Measurements from ENCODE around the gene TSFM. TPM values are rescaled to one million over a fixed set of nuclear protein-coding genes. Genes with fewer than 3 reads are reported as not detected.
"Not testable (repeated sequence)": the region's sequence is repeated elsewhere in the genome, so short reads cannot be mapped to it uniquely, and the experiment has no call there.

Gene TSFM
- total RNA-seq, 4 donors from 2014 or later, result 1.4 to 23.2 (median 18.9) TPM

GRCh38 chr12:57772429-57773322 lies 9.9 kb upstream of the TSFM start, which contains the start of gene EEF1AKMT3:
Gene EEF1AKMT3 (plus strand): TSS chr12:57772614. CDS start chr12:57772725, 111 bp downstream.
- Histone ChIP-seq H3K27me3 (no peaks in the 10 kb centered on the region), H3K9me3 (no peaks in the 10 kb centered on the region), H3K4me1 (peaks cover 9 to 23% (median 17%) of the 10 kb centered on the region in 4 donors), H3K27ac (peak within 1 kb of the TSS; percentile 92 to 98 (median 94)), H3K36me3 (no peaks in the 10 kb centered on the region), H3K4me3 (peak within 1 kb of the TSS; percentile 62 to 95 (median 75))
- TF ChIP-seq, protein P1, sequence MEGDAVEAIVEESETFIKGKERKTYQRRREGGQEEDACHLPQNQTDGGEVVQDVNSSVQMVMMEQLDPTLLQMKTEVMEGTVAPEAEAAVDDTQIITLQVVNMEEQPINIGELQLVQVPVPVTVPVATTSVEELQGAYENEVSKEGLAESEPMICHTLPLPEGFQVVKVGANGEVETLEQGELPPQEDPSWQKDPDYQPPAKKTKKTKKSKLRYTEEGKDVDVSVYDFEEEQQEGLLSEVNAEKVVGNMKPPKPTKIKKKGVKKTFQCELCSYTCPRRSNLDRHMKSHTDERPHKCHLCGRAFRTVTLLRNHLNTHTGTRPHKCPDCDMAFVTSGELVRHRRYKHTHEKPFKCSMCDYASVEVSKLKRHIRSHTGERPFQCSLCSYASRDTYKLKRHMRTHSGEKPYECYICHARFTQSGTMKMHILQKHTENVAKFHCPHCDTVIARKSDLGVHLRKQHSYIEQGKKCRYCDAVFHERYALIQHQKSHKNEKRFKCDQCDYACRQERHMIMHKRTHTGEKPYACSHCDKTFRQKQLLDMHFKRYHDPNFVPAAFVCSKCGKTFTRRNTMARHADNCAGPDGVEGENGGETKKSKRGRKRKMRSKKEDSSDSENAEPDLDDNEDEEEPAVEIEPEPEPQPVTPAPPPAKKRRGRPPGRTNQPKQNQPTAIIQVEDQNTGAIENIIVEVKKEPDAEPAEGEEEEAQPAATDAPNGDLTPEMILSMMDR (IDR thresholded peaks at IDR 0.05), result peak in 1 of 5 experiments; percentile 9
- TF ChIP-seq EP300 (IDR thresholded peaks at IDR 0.05; ENCODE audit: low read depth), result no peak
- intact Hi-C loops (cut with DNase I; ENCODE audit: low total_unique reads) (no loop called here), in situ Hi-C loops (cut with MboI; ENCODE audit: low pct_ligation_motif_present in 1 of 4, low pct_unique_long_range_greater_than_20kb in 1 of 4, low sequenced_read_pairs in 3 of 4) (no loop called here)
- peak; percentile 75 for DNase-seq
- WGBS, 2 donors (ENCODE audit: low coverage in 1 of 2), result 2 to 30% methylated on average over 4 to 63 of the region's 67 CpGs

DNA sequence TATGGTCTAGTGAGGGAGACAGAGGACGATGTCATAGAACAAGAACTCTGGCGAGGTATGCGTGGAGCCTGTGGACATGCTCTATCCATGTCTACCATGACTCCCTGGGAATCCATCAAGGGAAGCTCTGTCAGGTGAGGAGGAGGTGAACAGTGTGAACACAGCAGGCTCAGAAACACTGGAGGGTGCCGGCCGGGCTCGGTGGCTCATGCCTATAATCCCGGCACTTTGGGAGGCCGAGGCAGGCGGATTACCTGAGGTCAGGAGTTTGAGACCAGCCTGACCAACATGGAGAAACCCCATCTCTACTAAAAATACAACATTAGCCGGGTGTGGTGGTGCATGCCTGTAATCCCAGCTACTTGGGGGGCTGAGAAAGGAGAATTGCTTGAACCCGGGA lies 8.0 kb upstream of the TSFM start:
- H3K36me3 ChIP-seq; H3K27ac ChIP-seq; in situ Hi-C loops (cut with MboI; ENCODE audit: low pct_ligation_motif_present in 1 of 4, low pct_unique_long_range_greater_than_20kb in 1 of 4, low sequenced_read_pairs in 3 of 4); DNase-seq; intact Hi-C loops (cut with DNase I; ENCODE audit: low total_unique reads); H3K27me3 ChIP-seq; H3K9me3 ChIP-seq; H3K4me3 ChIP-seq: not testable (repeated sequence)
- peaks cover 9 to 23% (median 17%) of the 10 kb centered on the region in 4 donors for H3K4me1 ChIP-seq
- WGBS, 2 donors (ENCODE audit: low coverage in 1 of 2), result 94 to 95% methylated on average over 10 to 11 of the region's 11 CpGs

DNA sequence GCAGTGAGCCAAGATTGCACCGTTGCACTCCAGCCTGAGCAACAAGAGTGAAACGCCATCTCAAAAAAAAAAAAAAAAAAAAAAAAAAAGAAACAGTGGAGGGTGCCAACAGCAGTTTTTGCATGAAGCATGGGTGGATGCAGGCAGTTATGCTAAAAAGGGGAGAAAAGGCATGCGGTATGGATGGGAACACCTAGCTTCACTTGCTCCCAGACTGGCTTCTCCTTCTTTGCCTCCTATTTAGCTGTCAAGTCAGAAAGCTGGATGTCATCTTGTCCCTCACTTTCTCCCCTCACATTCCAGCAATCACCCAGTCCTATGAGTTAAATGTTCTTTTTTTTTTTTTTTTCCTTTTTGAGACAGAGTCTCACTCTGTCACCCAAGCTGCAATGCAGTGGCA lies 7.5 kb upstream of the TSFM start:
- no peaks in the 10 kb centered on the region for H3K36me3 ChIP-seq
- in situ Hi-C loops (cut with MboI; ENCODE audit: low pct_ligation_motif_present in 1 of 4, low pct_unique_long_range_greater_than_20kb in 1 of 4, low sequenced_read_pairs in 3 of 4) (no loop called here), intact Hi-C loops (cut with DNase I; ENCODE audit: low total_unique reads) (no loop called here)
- no peak overlapping the region for H3K27ac ChIP-seq
- H3K9me3 ChIP-seq, result no peaks in the 10 kb centered on the region
- no peak overlapping the region for H3K4me3 ChIP-seq
- H3K4me1 ChIP-seq, result peaks cover 9 to 23% (median 17%) of the 10 kb centered on the region in 4 donors
- no peak for DNase-seq
- WGBS, 2 donors (ENCODE audit: low coverage in 1 of 2), result 80 to 87% methylated on average over 3 of the region's 3 CpGs
- H3K27me3 ChIP-seq, result no peaks in the 10 kb centered on the region
- TF ChIP-seq EP300 (IDR thresholded peaks at IDR 0.05; ENCODE audit: low read depth) (no peak), POLR2A (IDR thresholded peaks at IDR 0.05) (no peak), POLR2AphosphoS5 (IDR thresholded peaks at IDR 0.05) (no peak)
- TF ChIP-seq, protein P1 (IDR thresholded peaks at IDR 0.05), result no peak

- Histone ChIP-seq H3K27ac (no peak overlapping the region), H3K36me3 (no peaks in the 10 kb centered on the region), H3K4me3 (no peak overlapping the region), H3K9me3 (no peaks in the 10 kb centered on the region), H3K4me1 (peaks cover 9 to 21% (median 17%) of the 10 kb centered on the region in 4 donors), H3K27me3 (no peaks in the 10 kb centered on the region)
- intact Hi-C loops (cut with DNase I; ENCODE audit: low total_unique reads), result no loop called here
- DNase-seq, result no peak
- WGBS, 2 donors (ENCODE audit: low coverage in 1 of 2), result 79 to 89% methylated on average over 3 to 4 of the region's 4 CpGs
- TF ChIP-seq, protein P1 (IDR thresholded peaks at IDR 0.05), result no peak
- TF ChIP-seq EP300 (IDR thresholded peaks at IDR 0.05; ENCODE audit: low read depth) (no peak), POLR2AphosphoS5 (IDR thresholded peaks at IDR 0.05) (no peak), POLR2A (IDR thresholded peaks at IDR 0.05) (no peak)
- in situ Hi-C loops (cut with MboI; ENCODE audit: low pct_ligation_motif_present in 1 of 4, low pct_unique_long_range_greater_than_20kb in 1 of 4, low sequenced_read_pairs in 3 of 4), result no loop called here
Observed at GRCh38 chr12:57775563-57776246, 6.9 kb upstream of the TSFM start.
